Activated gamma-delta T cell treated with anti-CD3 and anti-CD28 coated beads, Interleukin-2, amount 50 U/mL, for 16 hours (primary cell): ENCODE data around the gene PIGU.
"Not testable (repeated sequence)": the region's sequence is repeated elsewhere in the genome, so short reads cannot be mapped to it uniquely, and the experiment has no call there.

ENCODE experiments used
- DNase-seq: peaks from one replicate; pipeline ENCODE4 v3.0.0-alpha.2; 2020; ENCODE audit warnings: low read depth

The PIGU gene, protein sequence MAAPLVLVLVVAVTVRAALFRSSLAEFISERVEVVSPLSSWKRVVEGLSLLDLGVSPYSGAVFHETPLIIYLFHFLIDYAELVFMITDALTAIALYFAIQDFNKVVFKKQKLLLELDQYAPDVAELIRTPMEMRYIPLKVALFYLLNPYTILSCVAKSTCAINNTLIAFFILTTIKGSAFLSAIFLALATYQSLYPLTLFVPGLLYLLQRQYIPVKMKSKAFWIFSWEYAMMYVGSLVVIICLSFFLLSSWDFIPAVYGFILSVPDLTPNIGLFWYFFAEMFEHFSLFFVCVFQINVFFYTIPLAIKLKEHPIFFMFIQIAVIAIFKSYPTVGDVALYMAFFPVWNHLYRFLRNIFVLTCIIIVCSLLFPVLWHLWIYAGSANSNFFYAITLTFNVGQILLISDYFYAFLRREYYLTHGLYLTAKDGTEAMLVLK

DNA sequence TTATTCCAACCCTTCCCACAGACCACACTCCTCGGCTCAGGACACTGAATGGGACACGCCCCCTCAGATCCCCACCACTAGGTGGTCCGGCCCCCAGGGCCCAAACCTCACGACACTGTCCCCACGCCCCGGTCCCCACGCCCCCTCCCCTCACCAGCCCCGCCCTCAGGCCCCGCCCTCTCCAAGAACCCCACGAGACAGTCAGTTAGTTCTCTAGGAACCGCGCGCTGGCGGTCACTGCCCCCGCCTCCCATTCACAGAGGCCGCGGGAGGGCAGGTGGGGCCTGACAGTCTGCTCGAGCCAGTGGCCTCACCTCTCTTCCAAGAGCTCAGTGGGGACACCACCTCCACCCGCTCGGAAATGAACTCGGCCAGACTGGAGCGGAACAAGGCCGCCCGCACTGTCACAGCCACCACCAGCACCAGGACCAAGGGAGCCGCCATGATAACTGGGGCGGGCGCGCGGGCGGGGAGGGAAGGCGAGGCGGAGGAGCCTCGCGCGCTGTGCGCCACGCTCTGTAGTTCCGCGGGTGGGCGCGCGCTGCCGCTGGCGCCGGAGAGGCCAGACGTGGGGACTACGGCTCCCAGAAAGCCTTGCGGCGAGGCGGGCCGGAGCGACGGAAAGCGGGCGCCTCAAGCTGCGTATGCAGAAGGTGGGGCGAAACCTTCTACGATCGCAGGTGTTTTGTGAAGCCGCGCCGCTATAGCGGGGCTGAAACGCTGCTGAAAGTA lies at the start of gene PIGU:
PIGU (minus strand) TSS at position 451 of the 732 bp plus-strand sequence; CDS start at position 444, 7 bp downstream.
- peak; percentile 92 for DNase-seq

DNA sequence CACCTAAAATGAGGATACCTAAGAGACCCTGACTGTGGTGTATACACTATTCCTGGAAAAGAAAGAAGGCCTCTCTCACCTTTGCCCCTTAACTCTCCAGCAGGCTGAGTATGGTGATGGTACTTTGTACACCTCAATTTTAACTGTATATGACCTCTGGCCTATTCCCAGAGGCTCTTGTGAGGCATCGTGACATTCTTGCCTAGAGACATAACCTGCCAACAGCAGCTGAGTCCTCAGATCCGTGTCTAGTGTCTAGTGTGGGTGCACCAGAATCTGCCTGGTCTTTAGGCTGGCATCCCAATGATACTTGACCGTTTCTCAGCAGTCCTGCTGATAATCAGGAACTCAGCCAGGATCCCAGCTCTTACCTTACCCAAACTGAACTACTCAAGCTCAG lies 47.3 kb upstream of the PIGU start:
- no peak for DNase-seq

DNA sequence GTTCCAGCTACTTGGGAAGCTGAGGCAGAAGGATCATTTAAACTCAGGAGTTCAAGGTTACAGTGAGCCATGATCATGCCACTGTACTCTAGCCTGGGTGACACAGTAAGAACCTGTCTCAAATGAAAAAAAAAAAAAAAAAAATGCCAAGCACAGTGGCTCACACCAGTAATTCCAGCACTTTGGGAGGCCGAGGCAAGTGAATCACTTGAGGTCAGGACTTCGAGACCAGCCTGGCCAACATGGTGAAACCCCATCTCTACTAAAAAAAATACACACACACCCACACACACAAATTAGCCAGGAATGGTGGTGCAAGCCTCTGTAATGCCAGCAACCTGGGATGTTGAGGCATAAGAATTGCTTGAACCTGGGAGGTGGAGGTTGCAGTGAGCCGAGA lies 45.7 kb upstream of the PIGU start:
- not testable (repeated sequence) for DNase-seq

DNA sequence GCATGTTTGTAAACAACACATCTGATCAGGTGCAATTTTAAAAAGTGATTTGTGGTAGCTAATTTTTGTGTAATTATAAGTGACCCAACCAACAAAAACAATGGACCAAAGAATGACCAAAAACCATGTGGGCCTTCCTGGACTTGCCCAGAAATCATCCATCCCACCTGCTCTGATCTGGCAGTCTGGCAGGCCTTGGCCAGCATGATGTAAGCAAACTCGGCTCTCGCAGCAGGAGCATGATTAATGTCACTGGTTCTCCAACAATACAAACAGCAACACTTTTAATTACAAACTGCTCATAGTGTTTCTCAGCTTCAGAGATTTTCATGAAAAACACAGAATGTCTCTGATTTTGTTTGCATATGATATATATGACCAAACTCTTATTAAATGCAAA lies 43.4 kb upstream of the PIGU start:
- DNase-seq = no peak

DNA sequence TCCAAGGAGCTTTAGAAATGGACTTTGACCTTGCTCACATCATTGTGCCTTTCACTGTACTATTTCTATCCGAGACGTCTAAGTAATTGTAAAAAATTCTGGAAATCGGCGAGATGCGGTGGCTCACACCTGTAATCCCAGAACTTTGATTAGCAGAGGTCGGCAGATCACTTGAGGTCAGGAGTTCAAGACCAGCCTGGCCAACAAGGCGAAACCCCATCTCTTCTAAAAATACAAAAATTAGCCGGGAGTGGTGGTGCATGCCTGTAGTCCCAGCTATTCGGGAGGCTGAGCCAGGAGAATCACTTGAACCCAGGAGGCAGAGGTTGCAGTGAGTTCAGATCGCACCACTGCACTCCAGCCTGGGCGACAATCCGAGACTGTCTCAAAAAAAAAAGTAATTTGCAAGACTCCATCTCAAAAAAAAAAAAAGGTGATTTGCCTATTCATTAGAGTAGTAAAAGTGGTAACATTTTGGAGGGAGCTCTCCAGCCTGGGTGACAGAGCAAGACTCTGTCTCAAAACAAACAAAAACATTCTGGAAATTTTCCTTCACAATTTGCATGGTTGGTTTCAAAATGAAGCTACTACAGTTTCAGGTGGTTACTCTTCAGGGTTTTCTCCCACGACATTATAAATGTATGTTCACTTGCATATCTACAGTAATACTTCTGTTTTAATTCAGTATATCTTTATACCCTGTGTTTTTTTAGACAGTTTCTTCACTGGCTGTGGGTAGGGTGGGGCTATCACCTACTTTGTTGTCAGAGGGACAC lies 42.5 kb upstream of the PIGU start:
- DNase-seq = not testable (repeated sequence)

DNA sequence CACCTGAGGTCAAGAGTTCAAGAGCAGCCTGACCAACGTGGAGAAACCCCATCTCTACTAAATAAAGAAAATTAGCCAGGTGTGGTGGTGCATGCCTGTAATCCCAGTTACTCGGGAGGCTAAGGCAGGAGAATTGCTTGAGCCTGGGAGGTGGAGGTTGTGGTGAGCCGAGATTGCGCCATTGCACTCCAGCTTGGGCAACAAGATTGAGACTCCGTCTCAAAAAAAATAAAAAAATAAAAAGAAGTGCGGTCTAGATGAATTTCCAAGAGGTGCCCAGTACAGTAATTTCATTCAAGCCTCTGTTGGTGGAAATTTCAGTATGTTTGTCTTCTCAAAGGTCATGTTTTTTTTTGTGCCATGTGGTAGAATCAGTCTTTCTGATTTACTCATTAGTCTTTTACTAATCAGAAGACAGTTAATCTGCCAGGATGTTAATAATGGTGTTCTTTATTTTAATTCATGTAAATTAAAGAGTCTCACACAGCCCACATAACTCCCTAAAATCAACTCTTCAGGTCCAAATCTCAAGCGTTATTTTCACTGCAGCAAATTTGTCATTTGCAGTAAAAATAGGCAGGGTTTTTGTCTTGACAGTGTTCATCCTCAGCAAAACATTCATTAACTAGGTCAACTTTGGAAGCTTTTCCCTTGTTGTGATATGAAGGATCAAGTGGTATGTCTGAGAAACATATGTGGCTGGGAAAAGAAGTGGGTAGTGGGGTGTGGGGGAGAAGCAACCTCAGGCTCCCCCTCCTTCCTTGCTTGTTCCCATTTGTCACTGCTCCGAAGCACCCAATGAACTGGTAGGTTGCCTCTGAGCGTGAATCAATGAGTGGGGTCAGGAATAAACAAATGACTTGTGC lies 40.6 kb upstream of the PIGU start:
- DNase-seq = no peak

DNA sequence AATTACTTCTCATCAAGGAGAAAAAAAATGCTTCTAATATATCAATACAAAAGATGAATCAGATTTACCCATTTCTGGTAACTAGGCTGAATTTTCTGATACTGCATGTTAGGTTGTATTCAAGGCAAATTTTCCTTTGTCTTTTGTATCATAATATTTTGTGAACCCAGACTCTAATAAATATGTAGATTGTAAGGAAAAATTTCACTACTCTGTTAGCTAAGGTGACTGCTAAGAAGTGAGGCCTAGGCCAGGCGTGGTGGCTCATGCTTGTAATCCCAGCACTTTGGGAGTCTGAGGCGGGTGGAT lies 40.0 kb upstream of the PIGU start:
- no peak for DNase-seq

DNA sequence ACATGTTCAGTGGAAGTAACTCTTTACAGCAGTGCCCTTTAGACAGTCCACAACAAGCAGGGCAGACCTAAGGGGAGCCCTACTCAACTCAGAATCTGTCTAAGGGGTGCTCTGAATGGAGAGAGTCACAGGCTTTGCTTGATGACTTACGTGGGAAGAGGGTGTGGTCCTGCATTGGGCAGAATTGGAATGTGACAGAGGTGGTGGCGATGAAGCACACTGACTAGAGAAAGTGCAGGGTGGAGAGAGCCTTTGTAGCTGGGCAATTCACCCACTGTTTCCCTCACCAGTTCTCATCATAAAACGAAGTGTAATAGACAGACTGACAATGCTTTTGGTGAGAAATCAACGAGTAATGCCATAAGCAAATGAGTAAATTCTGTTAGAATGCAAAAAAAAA lies 38.5 kb upstream of the PIGU start:
- DNase-seq = no peak

DNA sequence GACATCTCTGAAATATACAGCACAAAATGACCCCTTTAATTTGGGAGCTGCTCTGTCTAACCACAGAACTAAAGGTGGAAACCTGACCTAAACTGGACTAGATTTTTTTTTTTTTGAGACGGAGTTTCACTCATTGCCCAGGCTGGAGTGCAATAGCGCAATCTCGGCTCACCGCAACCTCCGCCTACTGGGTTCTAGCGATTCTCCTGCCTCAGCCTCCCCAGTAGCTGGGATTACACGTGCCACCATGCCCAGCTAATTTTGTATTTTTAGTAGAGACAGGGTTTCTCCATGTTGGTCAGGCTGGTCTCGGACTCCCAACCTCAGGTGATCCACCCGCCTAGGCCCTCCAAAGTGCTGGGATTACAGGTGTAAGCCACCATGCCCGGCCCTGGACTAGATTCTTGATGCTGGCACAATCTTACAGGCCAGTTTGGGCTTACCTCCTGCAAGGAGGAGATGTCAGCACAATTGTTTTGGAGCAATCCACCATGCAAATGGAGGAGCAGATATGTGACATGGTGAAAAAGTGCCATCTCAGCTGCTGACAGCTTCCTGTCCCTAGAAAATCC lies 37.1 kb upstream of the PIGU start:
- DNase-seq = not testable (repeated sequence)

DNA sequence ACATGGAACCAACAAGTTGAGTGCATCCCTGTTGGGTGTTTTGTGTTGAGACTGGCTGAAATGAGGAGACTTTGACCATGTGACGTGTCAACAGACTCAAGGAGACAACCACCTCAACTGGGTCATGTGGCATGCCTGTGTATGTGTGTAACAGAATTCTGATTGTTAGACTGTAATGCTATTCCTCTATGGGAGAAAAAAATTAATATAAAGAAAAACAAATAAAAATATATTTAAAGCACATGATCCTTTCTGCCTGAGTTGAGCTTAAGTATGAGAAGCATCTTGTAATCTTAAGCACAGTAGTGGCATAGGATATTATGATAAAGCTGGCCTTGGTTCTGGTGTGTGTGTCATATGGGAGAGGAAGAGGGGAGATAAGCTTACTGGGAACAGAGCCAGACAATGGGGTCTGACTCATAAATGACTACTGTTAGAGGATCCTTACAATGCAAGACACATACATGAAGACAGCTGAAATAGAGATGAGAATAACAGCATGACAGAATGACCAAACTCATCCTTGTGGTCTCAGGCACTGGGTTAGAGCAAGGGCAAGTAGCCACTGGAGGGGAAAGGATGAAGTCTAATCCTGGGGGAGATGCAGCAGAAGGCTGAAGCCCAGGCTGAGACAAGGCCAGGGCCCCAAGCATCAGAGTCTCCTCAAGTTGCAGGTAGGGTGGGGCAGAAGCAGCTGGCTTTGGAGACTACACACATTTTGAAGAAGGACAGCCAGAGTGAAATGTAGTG lies 36.5 kb upstream of the PIGU start:
- DNase-seq = no peak

DNA sequence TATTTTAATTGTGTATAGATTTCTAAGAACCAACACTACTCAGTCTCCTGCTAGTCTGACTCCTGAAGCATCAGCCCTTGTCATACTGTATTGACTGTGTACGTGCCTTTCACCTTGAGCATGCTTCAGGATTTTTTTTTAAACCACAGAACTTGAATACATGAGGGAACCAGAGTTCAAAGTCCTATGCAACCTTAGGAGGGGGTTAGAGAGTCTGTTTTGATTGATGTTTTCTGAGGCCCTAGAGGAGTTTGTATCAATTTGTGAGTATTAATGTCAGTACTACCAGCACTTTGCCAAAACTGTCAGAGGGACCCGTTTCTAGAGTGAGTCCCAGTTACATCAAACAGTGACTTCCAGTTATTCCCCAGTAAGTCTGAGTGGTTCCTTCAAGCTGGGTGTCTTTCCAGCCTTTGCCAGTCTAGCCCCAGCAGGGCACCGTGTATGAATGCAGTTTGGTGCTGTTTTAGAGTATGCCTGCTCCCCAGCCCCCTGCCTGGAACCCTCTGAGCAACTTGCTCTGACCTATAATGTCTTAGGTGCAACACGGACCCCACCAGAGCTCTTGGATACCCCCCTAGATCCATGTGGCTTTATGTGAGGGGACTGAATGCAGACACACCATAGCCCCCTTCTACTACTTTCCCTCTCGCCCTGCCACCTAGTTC lies 35.8 kb upstream of the PIGU start:
- no peak for DNase-seq

DNA sequence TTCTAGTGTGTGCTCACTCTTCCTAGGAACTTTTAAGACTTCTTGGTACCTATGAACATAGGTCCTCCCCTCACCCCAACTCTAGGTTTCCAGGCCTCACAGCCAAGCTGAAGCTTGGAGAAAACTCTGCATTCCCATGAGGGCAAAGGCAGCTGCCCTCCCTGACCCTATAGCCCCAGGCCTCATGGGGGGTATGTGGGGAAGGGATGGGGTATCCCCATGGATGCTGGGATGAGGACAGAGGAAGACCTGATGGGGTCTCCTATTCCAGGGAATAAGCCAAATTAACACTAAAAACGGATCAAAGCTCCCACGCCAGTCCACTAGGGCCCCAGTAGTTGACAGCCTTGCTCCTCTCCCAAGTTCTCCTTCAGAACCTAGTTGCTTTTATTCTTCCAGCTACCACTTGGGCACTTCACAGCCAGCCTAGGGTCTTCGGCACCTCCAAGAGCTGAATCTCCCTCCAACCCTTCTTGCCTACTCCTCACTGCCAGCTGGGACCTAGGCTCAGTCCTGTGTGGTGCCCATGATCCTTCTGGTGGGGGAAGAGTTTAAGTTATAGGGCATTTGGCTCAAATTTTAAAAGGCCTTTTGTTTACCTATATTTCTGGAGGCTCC lies 35.0 kb upstream of the PIGU start:
- DNase-seq = no peak

DNA sequence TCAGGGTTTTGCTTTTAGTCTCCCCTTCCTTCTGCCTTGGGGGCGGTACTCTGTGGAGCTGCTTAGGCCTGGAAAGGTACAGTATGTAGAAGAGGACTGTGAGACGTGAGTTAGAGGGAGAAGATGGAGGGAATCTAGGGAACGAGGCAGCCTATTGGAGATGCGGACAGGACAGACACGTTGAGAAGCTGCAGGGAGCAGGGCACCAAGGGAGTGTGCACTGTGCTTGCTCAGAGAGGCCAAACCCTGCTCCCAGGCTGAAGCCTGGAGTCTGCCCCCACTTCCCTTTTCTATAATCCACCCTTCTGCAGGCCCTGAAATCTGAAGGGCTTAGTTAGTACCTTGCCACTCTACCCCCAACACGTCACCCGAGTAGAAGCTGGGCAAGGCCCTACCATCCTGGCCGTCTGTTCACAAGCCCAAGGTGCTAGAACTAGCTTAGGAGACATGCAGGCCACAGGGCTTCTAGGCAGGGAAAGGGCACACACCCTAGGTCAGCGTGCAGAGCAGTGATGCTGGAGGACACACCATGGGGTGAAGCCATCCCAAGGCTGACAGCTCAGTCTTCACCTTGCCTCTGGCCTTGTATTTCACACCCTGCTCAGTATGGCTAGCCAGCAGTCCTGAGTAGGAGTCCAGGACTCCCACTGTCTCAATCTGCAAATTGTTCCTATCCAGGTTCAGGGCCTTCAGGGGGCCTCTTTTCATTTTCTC lies 34.1 kb upstream of the PIGU start:
- no peak for DNase-seq

DNA sequence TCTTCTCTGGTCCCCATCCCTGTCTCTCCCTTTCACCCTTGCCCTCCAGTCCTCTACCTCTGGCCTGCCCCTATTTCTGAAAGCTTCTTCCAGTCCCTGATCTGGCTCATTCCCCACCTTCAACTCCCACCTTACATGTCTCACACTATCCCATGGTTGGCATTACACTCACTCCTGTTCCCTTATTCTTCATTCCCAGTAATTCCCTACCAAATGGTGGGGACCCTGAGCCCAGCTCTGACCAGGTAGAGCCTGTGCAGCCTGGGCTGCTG lies 33.6 kb upstream of the PIGU start:
- DNase-seq = no peak

DNA sequence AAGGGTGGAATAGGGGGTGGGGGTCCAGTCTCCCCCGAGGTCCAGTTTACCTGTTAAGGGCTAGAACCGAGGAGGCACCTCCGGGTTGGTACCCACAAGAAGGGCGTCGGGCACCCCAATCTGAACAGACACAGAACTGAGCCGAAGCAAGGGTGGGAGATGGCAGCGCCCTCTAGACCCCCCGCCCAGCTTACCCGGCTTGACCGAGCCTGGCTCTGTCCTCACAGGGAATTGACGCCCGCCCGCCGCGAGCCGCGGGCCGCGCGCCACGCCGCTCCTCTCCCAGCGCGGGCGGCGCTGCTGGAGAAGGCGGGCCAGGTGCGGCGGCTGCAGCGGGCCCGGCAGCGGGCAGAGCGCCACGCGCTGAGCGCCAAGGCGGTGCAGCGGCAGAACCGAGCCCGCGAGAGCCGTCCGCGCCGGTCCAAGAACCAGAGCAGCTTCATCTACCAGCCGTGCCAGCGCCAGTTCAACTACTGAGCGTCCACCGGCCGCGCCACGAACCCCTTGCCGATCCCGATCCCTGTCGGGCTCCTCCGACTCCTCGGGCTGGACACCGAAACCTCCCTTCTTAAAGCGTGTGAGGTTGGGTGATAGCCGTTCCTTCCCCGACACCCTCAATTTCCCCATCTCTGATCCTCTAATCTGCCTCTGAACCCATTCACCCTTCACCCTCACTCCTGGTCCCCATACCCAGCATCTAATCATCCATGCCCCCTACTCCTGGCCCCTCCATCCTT lies 33.1 kb upstream of the PIGU start:
- peak; percentile 42 for DNase-seq

DNA sequence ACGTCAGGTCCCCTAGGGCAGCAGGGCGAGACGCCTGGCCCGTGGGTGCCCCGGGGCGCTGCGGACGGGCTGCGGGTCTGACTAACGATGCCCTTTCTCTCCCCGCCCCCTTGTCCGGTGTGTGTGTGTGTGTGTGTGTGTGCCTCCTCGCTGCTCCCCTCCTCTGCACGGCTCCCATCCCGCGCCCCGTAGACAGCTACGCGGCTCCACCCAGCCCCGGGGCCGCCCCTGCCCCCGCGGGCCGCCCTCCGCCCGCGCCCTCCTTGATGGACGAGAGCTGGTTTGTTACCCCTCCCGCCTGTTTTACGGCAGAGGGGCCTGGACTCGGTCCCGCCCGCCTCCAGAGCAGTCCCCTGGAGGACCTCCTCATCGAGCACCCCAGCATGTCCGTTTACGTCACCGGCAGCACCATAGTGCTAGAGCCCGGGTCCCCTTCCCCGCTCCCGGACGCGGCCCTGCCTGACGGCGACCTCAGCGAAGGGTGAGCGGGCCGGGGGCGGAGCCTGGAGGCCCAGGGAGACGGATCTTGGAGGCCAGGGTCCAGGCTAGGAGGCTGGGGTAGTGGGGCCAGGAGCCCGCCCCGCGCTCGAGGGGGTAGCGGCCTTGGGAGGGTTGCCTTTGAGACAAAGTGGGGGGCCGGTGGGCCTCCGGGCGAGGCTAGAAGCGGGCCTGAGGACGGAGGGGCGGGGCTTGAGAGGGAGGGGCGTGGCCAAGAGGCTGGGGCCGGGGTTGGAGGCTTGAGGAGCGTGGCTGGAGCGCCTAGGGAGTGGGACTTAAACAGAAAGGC lies 32.3 kb upstream of the PIGU start:
- DNase-seq = peak; percentile 71

DNA sequence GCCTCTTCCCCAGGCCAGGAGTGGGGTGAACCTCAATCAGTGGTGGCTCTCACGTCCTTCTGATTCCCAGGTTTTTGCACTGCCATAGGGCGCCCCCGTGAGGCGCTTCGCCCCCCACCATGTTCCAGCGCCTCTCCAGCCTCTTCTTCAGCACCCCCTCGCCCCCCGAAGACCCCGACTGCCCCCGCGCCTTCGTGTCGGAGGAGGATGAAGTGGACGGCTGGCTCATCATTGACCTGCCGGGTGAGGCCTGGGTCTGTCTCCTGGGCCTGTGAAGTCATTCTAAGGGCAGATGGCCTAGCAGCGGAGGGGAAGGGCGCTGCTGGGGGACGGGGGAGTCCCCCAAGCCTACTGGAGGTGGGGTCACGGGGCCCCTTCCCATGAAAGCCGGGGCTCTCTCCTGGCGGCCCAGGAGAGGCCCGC lies 31.7 kb upstream of the PIGU start:
- DNase-seq = peak; percentile 17
